ENCODE measurements around the gene SCN10A. TPM values are rescaled to one million over a fixed set of nuclear protein-coding genes. Genes with fewer than 3 reads are reported as not detected.

SCN10A gene
- total RNA-seq, 4 donors from 2014 or later: 0.15 TPM; not detected in 3

- H3K27me3 ChIP-seq: peaks cover 4% of the 10 kb centered on the region
- H3K36me3 ChIP-seq: no peaks in the 10 kb centered on the region
- no peak overlapping the region for H3K4me3 ChIP-seq
- ATAC-seq: peak; percentile 80
- no CpG with 5 or more reads among the region's 6 CpGs for WGBS, 2 donors (ENCODE audit: low coverage in 1 of 2)
- H3K4me1 ChIP-seq: peaks cover 0 to 5% (median 0%) of the 10 kb centered on the region in 3 donors
- TF ChIP-seq, protein P1, sequence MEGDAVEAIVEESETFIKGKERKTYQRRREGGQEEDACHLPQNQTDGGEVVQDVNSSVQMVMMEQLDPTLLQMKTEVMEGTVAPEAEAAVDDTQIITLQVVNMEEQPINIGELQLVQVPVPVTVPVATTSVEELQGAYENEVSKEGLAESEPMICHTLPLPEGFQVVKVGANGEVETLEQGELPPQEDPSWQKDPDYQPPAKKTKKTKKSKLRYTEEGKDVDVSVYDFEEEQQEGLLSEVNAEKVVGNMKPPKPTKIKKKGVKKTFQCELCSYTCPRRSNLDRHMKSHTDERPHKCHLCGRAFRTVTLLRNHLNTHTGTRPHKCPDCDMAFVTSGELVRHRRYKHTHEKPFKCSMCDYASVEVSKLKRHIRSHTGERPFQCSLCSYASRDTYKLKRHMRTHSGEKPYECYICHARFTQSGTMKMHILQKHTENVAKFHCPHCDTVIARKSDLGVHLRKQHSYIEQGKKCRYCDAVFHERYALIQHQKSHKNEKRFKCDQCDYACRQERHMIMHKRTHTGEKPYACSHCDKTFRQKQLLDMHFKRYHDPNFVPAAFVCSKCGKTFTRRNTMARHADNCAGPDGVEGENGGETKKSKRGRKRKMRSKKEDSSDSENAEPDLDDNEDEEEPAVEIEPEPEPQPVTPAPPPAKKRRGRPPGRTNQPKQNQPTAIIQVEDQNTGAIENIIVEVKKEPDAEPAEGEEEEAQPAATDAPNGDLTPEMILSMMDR (IDR thresholded peaks at IDR 0.05): no peak
- no peak for TF ChIP-seq EP300 (IDR thresholded peaks at IDR 0.05)
- TF ChIP-seq POLR2AphosphoS5 (IDR thresholded peaks at IDR 0.05): no peak
- no peak for TF ChIP-seq POLR2A (IDR thresholded peaks at IDR 0.05)
- no peaks in the 10 kb centered on the region for H3K9me3 ChIP-seq
- peak overlapping the region in 1 of 4 donors; percentile 44 for H3K27ac ChIP-seq
Observed at GRCh38 chr3:38829404-38829803, 13.4 kb upstream of the SCN10A start.

- 81 to 90% methylated on average over 2 to 4 of the region's 4 CpGs for WGBS, 2 donors (ENCODE audit: low coverage in 1 of 2)
- TF ChIP-seq POLR2A (IDR thresholded peaks at IDR 0.05): no peak
- TF ChIP-seq EP300 (IDR thresholded peaks at IDR 0.05): no peak
- no peak for TF ChIP-seq POLR2AphosphoS5 (IDR thresholded peaks at IDR 0.05)
- TF ChIP-seq, protein P1 (IDR thresholded peaks at IDR 0.05): no peak
- ATAC-seq: no peak
- peak overlapping the region in 1 of 4 donors; percentile 44 for H3K27ac ChIP-seq
- no peaks in the 10 kb centered on the region for H3K36me3 ChIP-seq
- no peak overlapping the region for H3K4me3 ChIP-seq
- H3K9me3 ChIP-seq: no peaks in the 10 kb centered on the region
- H3K27me3 ChIP-seq: peaks cover 4% of the 10 kb centered on the region
- H3K4me1 ChIP-seq: no peaks in the 10 kb centered on the region
Observed at GRCh38 chr3:38828681-38829080, 12.7 kb upstream of the SCN10A start.

- peaks cover 4% of the 10 kb centered on the region for H3K27me3 ChIP-seq
- H3K4me3 ChIP-seq: no peak overlapping the region
- no peak for ATAC-seq
- H3K36me3 ChIP-seq: no peaks in the 10 kb centered on the region
- no peaks in the 10 kb centered on the region for H3K9me3 ChIP-seq
- H3K4me1 ChIP-seq: no peaks in the 10 kb centered on the region
- TF ChIP-seq, protein P1 (IDR thresholded peaks at IDR 0.05): no peak
- no peak for TF ChIP-seq POLR2A (IDR thresholded peaks at IDR 0.05)
- H3K27ac ChIP-seq: no peak overlapping the region
Observed at GRCh38 chr3:38827791-38828190, 11.8 kb upstream of the SCN10A start.

GRCh38 chr3:38826001-38826400, 10.0 kb upstream of the SCN10A start:
- Histone ChIP-seq H3K36me3 (no peaks in the 10 kb centered on the region), H3K27ac (no peak overlapping the region), H3K4me1 (no peaks in the 10 kb centered on the region), H3K9me3 (no peaks in the 10 kb centered on the region), H3K27me3 (peaks cover 1% of the 10 kb centered on the region), H3K4me3 (no peak overlapping the region)
- no peak for ATAC-seq
- WGBS, 2 donors (ENCODE audit: low coverage in 1 of 2): 76% methylated on average over 2 of the region's 2 CpGs; no CpG with 5 or more reads in 1 of the 2 donors
- TF ChIP-seq POLR2AphosphoS5 (IDR thresholded peaks at IDR 0.05) (no peak), POLR2A (IDR thresholded peaks at IDR 0.05) (no peak), EP300 (IDR thresholded peaks at IDR 0.05) (no peak)
- TF ChIP-seq, protein P1 (IDR thresholded peaks at IDR 0.05): no peak

- H3K27me3 ChIP-seq: no peaks in the 10 kb centered on the region
- H3K4me1 ChIP-seq: no peaks in the 10 kb centered on the region
- no peak overlapping the region for H3K27ac ChIP-seq
- H3K9me3 ChIP-seq: no peaks in the 10 kb centered on the region
- ATAC-seq: no peak
- TF ChIP-seq POLR2AphosphoS5 (IDR thresholded peaks at IDR 0.05): no peak
- 53 to 67% methylated on average over 3 to 4 of the region's 4 CpGs for WGBS, 2 donors (ENCODE audit: low coverage in 1 of 2)
- no peaks in the 10 kb centered on the region for H3K36me3 ChIP-seq
- H3K4me3 ChIP-seq: no peak overlapping the region
Observed at GRCh38 chr3:38824349-38824748, 8.3 kb upstream of the SCN10A start.

Data from gastroesophageal sphincter (tissue), 4 donors.